HG03039 (cell line): ENCODE measurements around the gene PACS2.
A peak's percentile ranks its signal among the peaks of the same experiment; 100 is the strongest.
"Not testable (repeated sequence)": the region's sequence is repeated elsewhere in the genome, so short reads cannot be mapped to it uniquely, and the experiment has no call there.

ENCODE experiments used
- ATAC-seq: cut with Tn5 transposase; IDR thresholded peaks from one replicate; pipeline ENCODE4 v1.9.1; 2021; ENCODE audit warnings: mild to moderate bottlenecking, moderate library complexity; ENCODE audit not compliant: unreplicated experiment

PACS2 gene

DNA sequence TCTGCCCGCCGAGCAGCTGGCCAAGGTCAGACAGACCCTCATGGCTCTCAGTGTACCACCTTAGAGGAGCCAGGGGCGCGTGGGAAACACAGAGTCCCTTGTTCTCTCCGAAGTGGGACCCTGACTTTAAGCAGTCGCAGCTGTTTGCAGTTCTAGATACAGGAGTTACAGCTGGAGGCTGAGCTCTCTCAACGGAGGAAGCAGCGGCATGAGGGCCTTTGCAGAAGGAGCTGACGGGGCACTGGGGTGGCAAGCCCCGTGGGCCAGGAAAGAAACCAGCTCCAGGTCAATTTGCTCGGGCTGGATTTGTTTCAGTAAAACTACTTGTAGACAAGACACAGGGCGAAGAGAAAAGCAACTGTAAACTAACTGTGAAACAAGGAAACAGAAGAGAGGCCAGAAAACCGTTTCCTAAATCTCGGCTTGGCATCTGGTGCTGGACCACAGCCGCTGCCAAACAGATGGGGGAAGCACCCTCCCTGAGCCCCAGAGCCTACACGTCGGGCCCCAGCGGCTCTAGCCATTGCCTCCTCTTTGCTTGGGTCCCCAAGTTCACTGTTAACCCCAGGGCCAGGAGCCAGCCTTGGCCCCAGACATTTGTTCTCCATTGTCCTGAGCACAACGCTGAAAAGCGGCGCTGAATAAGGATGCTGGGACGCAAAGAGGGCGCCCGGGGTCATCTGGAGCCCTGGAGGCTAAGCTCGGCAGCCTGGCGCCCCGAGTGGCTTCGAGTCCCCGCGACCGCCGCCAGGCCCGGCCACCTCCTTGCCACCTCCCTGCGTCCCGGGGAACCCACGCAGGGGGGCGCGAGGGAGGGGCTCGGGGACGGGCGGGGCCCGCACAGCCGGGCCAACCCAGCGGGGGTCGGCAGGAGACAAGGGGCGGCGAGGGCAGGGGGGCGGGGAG lies 914 bp upstream of the PACS2 start:
- peak; percentile 14 for ATAC-seq

DNA sequence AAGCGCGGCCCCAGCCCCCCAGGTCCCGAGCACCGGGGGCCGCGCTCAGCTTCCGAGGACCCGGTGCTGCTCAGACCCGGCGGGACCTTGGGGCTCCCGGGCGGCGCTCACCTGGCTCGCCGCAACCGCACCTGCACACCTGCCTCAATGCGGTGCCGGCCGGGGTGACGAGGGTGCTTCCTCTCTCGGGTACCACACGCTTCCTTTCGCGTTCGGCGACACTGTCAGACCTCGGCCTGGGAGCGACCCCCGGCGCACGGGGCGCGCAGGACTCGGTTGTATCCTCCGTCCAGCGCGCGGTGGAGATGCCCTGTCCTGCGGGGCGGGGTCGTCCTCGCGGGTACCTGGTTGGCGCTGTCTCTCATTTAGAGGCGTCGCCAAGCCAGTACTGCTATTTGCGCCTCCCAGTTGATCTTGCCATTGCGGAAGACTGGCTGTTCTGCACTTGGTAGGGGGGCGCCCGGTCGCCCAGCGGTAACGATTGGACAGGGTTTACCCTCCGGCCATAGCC lies 718 bp downstream of the PACS2 start:
- peak; percentile 1 for ATAC-seq

DNA sequence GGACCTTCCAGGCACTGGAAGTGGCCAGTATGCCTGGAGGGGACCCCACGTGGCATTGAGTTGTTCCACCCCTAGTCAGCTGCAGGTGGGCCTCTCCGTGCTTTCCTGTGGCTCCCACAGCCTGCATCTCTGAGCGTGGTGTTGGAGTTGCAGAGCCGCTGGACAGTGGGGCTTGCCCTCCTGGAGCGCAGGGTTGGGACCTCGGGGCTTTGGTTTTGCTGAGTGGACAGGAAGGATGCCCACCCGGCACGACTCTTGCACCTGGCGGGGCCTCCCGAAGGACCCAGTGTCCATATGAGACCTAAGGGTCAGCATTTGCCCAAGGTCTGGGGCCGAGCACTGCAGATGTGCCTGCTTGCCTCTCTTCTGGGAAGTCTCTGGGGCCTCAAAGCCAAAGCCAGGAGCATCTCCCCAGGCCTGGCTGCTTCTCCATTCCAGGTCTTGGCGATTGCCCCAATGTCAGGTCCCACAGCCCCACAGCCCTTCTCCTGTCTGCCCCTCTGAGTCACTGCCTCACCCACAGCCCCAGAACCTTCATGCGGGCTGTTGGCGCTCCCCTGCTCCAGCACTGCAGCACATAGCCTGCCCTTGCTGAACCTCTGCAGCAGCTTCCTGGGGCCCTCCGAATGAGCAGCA lies 1.5 kb downstream of the PACS2 start:
- no peak for ATAC-seq

DNA sequence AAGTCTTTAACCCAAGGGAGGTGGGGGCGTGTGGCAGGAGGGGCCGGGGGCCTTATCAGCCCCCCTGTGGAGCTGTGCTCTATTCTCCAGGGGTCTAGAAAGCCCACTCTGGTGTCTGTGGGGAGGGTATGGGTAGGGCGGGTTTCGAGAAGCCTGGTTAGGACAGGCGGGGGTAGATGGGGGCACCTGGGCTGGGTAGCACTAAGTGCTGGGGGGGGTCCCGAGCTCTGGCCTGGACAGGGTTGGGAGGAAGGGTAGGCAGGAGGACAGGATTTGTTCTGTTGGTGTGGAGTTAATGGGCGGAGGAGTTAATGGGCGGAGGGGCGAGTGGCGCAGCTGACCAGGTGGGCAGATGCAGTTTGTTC lies 2.0 kb downstream of the PACS2 start:
- no peak for ATAC-seq

DNA sequence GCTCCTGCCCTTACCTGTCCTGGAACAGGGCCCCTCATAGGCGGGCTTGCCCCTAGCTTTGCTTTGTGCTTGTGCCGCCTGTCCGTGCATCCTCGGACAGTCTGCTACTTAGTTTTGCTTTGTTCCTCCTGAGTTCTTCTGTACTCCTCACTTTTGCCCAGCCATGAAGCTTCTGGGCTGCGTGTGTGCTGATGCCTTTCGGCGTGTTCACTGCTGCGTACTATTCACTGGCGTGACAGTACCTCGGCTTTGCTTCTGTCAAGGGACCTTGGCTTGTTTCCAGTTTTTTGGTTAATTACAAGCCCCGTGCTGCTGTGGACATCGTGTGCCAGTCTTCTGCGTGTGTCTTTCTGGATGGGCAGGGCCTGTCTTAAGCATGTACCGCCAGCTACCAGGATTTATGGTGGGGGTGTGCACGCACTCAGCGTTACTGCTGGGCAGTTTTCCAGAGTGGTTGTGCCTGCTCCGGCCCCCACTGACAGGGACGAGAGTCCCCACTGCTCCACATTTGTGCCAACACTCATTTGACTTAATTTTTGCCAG lies 2.5 kb downstream of the PACS2 start:
- ATAC-seq = no peak

DNA sequence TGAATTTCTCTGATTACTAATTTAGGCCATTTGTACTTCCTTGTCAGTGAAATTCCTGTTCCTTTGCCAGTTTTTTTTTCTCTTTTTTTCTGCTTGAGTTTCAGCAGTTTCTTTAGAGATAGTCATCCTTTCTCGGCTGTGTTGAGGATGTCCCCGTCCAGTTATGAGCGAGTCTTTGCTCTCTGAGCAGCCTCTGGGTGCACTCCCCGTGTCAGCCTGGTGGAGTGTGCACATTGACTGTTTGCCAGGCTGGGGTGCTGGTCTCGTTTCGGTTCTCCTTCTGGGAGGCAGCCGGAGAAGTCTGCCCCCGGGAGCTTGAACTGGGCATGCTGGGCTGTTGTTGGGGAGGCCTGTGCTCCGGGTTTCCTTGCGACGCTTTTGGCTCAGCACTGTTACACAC lies 3.0 kb downstream of the PACS2 start:
- no peak for ATAC-seq

DNA sequence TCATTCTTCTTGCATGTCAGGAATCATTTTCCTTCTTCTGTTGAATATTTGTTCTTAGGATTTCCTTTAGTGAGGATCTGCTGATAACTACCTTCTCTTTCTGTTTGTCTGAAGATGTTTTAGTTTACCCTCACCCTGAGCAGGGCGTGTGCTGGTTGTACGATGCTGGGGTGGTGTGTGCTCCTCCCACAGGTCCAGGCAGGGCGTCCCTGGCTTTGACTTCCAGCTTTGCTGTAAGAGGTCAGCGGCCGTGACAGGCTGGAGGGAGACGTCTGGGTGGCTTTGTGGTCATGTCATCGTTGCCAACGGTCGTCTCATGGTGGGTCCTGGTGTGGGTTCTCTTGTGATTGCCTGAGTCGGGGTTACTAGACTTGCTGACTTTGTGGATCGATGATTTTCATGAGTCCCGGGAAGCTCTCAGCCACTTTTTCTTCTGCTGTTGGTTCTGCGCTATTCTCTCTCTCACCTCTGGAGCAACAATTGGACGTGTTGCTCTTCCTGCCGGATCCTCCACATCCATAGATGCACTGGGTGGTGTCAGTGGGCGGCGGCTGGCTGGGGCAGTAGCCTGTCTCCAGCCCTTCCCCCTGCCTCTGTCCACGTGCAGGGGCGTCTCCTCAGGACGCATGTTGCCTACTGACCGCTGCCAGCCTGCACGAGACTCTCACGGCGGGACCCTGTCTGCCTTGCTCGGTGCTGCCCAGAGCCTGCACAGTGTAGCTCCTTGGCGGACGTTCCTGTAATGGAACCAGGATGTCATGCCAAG lies 8.4 kb downstream of the PACS2 start:
- no peak for ATAC-seq

DNA sequence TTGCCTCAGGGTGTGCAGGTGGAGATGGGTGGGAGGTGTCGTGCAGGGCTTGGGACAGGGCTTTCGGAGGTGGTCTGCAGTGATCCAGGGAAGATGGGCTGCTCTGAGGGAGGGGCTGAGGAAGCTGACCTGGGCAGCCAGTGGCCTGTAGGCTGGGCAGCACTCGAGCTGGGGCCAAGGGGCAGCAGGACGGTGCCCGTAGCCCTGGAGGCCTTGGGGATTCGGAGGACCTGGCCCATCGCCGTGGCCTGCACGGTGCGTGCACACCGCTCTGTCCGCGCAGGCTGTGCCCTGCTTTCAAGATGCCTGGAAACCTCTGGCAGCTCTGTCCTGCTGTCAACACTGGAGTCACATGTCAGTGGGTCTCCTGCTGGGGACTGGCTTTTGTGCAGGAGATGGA lies 9.1 kb downstream of the PACS2 start:
- ATAC-seq = no peak

DNA sequence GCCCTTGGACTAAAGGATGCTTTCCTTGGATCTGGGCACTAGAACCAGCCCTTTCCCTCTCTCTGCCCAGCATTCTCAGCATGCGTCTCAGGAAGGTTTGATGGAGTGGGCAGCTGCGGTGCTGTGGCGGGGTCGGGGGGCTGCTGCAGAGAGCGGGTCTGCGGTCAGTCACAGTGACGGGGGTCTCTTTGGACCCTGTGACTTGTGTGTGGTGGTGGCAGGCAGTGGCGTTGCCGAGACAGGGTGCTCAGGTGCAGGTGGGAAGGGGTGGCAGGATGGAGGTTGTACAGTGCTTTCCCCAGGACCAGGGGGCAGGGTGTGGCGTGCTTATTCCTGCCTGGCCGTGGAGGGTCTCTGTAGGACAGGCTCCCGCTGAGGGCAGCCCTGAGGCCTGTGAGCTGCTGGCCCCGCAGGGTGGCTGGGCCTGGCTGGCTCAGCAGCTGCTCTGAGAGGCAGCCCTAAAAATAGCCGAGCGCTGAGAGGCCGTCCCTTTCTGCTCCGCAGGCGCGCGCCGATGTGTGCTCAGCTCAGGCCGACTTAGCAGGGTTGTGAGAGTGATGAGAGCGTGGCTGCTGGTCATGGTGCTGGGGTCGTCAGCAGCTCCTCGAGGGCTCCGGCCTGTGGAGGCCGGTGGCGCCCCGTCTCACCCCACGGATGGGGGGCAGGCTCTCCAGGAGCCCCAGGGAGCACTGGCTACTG lies 9.7 kb downstream of the PACS2 start:
- no peak for ATAC-seq

DNA sequence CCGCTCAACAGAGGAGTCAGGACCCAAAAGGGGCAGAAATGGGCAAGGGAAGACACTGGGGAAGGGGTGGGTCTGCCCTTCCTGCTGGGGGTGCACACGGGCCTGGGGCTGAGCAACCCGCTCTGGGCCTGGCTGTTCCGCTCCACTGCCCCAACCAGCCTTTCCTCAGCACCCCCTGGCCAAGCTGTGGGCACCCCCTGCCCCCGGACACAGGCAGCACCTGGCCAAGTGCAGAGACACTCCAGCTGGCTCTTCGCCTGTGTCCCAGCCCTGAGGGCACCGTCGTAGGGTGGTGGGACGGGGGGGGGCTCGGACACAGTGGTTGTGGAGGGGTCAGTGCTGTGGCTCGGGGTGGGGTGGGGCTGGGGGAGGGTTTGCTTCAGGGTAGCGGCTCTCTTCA lies 10.3 kb downstream of the PACS2 start:
- no peak for ATAC-seq

DNA sequence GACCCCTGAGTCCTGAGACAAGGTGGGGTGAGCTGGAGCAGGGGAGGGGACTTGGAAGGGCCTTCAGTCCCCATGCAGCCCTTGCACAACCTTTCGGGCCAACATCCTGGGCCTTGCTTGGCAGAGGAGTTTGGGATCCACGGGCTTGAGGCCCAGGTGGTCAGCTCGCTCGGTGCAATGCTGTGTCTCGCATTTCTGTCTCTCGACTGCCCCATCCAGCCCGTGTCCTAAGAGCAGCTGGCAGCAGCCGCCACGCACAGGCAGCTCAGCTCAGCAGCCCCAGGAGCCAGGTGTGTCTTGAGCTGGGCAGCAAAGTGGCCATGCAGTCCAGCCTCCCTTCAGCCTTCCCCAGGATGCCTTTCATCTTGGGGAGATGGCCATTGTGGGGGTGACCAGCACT lies 10.8 kb downstream of the PACS2 start:
- no peak for ATAC-seq

DNA sequence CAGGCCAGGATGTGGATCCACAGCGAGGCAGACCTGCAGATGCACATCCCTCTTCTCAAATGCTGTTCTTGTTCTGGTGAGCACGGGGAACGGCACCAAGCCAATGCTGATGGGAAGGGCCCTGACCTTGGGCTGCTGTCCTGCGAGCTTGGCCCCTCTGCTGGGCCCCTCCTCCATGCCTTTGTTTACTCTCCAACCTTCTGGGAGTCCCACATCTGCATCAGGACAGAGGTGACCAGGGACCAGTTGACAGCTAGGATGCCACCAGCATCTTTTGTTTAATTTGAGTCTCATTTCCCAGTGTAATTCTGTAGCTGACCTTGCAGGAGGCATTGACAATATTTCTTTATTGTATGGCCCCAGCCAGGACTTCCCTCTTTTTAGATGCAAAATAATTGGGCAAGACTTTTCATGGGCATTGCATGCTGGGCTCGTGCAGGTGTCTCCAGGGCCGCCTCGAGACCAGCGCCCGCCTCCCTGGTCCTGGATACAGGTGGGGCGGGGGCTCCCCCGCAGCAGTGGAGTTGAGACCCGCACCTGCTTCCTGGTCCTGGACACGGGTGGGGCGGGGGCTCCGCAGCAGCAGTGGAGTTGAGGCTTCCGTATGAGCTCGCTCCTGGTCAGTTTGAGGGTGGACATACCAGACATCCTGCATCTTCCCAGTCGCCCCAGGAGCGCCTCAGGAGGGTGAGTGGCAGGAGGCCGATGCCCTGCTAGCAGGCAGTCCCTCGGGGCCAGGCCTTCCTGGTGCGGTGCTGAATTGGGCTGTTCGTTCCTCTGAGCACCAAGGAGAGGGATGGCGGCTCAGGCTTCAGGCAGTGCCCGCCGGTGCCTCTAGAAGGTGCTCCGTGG lies 11.4 kb downstream of the PACS2 start:
- no peak for ATAC-seq

DNA sequence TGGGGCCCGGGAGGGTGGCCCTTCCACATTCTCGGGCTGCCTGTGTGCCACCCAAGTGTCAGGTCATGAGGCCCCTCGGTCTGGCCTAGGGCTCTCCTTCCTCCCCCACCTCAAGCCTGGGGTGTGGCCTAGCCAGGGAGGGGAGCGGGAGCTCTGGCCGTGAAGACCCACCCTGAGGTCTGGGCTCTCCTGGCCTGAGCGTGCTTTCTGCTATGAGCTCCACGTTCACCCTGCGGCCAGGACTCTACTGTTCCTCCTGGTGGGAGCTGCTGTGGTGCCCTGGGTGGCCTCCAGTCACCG lies 12.0 kb downstream of the PACS2 start:
- ATAC-seq = no peak

DNA sequence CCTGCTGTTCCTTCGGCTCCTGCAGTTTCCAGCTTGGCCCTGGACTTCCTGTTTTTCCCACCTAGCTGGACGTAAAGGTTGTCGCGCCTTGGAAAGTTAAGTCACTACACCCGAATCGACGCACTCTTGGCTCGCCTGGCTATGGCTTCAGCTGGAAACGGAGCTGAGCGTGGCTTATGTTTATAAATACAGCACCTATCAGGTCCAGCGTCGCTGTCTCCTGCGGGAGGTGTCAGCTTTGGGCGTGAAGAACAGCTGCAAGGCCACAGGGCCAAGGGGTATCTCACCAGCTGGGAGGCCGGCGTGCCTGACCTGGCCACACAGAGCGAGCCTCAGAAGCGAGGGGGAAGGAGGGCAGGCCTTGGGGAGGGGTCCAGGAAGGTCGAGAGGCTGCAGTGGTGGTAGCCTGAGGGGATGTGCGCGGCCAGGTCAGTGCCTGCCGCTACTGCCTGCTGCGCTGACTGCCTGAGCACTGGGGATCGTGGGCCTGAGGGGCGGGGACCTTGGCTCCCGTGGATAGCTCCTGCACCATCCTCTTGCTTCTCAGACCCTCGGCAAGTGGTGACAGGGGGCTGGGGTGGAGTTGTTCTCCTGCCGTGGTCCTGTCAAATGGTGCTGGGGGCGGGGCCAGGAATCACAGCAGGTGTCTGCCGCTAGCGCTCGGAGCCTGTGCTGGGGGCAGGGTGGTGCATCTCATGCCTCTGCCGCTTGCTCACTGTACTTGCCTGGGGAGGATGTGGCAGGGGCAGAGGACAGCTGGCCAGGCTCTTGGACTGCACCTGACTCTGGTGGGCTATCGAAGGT lies 12.5 kb downstream of the PACS2 start:
- ATAC-seq = no peak

DNA sequence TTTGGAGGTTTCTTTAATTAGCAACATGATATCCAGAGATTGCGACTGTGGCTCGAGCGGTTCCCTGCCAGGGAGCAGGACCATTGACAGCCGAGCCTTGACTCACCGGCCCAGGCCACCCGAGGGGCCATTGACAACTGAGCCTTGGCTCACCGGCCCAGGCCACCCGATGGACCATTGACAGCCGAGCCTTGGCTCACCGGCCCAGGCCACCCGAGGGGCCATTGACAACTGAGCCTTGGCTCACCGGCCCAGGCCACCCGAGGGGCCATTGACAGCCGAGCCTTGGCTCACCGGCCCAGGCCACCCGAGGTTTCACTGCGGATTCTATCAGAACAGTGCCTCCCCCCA lies 13.1 kb downstream of the PACS2 start:
- not testable (repeated sequence) for ATAC-seq

DNA sequence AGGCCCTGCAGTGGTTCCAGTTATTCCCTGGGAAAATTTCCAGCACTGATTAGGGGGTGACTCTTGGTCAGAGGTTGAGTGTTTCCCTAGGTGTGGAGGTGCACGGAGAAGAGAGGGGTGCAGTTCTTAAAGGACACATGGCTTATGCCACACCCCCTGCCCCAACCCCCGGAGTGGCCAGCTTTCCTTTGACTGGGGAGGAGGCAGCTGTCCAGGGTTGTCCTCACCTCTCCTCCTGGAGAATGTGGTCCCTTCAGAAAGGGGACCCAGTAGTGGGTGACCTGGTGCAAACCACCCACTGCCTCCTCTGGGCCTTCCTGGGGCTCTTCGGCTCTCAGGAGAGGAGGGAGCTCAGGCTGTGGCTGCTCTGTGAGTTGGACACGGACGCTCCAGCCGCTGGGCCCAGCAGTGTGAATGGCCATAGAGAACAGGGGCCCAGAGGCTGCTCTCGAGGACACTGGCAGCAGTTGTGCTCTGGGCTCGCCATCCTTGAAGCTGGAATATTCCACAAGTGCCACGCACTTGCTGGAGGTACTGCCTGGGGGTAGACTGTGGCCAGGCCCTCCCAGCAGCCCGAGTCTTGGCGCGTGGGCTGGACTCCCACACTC lies 13.6 kb downstream of the PACS2 start:
- ATAC-seq = no peak

DNA sequence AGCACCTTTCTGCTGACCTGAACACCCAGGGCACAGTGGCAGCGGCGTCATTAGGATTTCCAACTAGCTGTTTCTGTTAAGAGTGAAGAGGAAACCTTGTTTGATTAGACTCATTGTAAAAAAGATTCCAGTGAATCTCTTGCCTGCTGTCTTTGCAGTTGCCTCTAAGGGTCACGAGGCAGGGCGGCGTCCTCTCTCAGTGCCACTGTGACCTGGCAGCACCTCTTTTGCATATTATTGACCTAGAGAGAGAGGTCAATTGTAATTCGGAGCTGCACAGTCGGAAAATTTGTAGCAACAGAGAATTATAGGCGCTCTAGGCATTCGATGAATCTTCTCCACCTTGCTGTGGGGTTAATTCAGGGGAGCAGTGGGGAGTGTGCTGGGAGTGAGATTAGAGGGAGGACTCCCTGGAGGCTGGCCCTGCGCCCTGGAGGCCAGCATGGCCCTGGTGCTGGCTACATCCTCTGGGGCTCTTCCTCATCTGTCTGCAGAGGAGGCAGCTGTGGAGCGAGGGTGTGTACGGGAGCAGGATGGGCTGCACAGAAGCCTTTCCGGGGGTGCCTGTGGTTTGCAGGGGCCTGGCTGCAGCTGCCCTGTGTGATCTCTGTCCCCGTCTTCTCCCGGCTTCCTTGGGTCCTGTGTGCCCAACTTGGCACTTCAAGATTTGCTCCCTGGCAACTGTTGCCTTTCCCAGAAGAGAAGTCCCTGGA lies 14.3 kb downstream of the PACS2 start:
- ATAC-seq = no peak
